IPS-11a (cell line): ENCODE data around the gene SCNN1G.

Source experiments
- H3K4me3 ChIP-seq: one replicate; pipeline ENCODE4 v1.5.1; 2013; ENCODE audit warnings: low read depth, low read length, control low read depth

The SCNN1G gene

DNA sequence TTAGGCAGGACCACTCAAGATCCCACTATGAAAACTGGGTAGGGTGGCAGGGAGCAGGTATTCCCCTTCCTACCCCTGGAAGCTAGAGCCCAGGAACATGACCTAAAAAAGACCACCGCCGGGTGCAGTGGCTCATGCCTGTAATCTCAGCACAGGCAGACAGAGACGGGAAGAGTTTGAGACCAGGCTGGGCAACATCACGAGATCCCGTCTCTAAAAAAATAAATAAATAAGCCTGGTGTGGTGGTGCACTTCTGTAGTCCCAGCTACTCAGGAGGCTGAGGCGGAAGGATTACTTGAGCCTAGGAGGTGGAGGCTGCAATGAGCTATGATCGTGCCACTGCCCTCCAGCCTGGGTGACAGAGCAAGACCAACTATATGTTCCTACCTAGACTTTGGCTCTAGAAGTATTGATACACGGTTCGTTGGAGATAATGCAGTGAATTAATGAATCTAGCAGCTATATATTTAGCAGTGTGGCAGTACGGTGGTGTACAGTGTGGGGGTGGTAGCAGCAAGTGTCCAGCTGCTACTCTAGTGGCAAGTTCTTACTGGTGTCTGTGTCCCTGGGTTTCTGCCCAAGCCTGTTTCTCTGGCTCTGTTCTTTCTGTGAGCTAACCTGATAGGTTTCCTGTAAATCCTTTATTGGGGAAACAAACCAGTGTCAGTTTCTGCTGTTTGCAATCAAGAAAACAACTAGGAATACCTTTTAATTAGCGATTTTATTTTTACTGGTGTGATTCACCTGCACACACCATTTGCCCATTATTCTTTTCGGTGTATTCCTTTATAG lies 30.0 kb upstream of the SCNN1G start:
- no peak overlapping the region for H3K4me3 ChIP-seq

DNA sequence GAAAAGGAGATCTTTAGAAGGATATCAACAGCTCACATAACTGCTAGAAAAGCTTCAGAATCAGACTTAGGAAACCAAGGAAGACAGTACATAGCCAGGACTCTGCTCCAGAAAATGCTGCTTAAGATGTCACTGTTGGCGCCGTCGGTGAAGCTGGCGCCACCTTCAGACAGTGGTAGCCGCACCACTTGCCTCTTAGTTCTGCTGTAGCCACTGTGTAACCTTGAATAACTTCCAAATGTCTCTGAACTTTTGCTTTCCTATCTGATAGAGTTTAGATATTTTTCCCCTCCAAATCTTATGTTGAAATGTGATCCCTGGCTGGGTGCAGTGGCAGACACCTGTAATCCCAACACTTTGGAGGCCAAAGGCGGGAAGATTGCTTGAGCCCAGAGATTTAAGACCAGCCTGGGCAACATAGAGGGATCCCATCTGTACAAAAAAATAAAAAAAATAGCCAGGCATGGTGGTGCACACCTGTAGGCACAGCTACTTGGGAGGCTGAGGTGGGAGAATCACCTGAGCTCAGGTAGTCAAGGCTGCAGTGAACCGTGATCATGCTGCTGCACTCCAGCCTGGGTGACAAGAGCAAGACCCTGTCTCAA lies 27.0 kb upstream of the SCNN1G start:
- H3K4me3 ChIP-seq, result no peak overlapping the region

DNA sequence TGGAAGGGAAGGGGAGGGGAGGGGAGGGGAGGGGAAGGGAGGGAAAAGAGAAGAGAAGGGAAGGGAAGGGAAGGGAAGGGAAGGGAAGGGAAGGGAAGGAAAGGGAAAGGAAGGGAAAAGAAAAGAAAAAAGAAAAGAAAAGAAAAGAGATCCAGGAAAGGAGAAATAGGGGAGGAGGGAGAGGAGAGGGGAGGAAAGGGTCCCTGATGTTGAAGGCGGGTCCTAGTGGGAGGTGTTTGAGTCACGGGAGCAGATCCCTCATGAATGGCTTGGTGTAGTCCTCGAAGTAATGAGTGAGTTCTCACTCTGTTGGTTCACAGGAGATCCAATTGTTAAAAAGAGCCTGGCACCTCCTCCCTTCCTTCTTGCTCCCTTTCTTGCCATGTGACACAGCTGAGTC lies 26.4 kb upstream of the SCNN1G start:
- no peak overlapping the region for H3K4me3 ChIP-seq

DNA sequence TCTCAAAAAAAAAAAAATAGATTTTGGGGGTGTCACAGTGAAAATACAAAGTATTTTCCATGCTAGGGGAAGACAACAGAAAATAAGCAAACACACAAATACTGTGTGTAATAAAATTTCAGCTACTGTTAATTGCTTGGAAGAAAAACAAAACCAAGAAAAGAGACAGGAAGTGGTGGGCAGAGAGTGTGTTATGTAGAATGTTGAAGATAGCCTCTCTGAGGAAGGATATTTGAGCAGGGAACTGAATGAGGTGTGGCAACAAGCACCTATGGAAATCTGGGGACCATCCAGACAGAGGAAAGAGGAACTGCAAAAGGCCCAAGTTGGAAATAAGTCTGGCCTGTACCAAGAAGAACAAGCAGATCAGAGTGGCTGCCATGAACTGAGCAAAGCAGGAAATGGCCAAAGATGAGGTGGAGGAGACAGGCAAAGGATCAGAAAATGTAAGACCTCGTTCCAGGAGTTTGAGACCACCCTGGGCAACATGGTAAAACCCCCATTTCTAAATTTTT lies 25.5 kb upstream of the SCNN1G start:
- no peak overlapping the region for H3K4me3 ChIP-seq

DNA sequence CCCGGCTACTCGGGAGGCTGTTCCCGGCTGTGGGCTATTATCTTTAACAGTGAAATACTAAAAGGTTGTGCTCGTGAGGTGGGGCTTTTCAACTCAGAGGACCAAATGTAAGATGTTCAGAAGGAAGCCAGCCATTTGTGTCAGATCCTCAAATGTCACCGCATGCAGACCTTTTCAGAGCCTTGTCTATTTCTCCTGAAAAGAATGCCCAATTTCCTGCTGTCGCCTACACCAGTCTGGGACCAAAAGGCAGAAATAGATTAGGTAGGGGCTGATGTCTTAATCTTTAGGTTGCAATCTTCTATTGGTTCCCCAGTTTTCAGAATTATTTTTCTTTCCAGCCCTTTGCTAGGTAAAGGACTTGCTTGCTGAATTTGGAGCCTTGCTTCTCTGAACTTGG lies 24.4 kb upstream of the SCNN1G start:
- no peak overlapping the region for H3K4me3 ChIP-seq

DNA sequence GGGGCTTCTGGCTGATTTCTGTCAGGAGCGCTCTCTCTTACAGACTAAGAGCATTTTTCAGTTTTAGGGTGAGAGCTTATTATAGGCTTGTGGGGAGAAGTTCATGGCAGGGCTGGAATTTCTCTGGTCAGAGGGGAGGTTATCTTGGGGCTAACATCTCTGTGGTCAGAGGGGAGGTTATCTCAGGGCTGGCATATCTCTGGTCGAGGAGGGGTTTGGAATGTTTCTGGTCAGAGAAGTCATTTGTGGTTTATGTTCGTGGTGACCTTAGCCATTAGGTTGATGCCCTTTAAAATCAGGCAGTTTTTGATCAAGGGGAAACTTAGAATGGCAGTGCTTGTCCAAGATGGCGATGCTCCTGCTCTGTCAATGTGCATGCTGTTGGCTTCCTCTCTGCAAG lies 22.5 kb upstream of the SCNN1G start:
- H3K4me3 ChIP-seq, result no peak overlapping the region

DNA sequence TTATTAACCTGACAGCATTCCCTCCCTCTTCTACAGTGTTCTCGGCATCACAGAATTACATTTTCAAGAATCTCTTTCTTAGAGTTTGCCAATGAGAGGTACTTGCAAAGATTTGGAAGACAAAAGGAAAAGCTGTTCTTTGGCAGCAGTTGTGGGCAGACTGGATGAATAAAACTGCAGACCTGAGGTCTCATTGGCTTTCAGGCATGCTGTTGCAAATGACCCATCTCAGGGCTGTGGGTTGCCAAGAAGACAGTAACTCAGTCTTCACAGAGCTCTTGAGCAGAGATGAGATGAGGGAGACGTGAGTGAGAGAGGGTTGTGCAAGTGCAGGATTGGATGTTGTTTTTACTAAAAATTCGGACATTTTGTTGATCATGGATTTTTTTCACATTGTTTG lies 22.0 kb upstream of the SCNN1G start:
- no peak overlapping the region for H3K4me3 ChIP-seq

DNA sequence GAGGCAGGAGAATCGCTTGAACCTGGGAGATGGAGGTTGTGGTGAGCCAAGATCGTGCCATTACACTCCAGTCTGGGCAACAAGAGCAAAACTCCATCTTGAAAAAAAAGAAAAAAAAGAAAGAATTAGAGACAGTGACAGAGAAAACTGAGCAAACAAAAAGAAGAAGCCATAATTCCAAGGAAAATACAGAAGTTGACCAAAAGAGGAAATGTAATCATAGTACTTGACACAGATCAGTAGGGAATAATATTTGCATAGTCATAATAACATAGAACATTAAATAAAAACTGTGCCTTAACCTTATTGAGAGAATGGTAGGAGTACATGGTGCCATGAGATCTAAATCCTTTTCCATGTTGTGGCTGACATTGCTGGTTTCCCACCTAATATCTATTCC lies 18.6 kb upstream of the SCNN1G start:
- H3K4me3 ChIP-seq, result no peak overlapping the region

DNA sequence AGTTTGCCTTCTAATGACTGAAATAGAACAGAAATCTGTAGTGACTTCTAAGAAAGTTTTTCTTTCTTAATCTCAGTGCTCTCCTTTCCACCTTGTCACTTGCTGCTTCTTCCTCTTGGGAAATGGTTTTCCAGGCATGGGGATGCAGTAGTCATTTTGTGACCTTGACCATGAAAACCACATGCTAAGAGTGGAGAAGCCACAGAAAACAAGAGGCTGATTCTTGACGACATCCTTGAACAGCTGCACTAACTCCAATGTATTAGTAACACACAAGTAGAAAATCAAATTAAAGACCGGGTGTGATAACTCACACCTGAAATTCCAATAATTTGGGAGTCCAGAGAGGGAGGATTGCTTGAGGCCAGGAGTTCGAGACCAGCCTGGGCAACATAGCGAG lies 17.8 kb upstream of the SCNN1G start:
- H3K4me3 ChIP-seq, result no peak overlapping the region

DNA sequence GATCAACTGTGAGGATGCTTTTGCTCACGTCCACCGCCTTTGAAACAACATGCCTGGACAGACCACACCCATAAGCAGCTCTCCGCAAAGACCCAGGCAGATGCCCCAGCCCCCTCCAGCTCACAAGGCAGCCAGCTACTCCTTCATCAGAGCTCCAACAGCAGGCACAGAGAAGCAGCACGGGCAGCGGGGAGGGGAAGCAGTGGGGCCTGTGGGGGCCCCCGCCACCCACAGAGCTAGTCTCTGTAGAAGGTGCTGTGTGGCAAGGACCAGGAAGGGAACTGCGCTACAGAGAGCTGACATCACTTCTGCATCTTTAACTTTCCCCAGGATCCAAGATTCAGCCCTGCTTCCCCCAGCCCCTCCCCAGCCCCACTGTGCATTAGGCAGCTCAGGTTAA lies 10.0 kb upstream of the SCNN1G start:
- no peak overlapping the region for H3K4me3 ChIP-seq

DNA sequence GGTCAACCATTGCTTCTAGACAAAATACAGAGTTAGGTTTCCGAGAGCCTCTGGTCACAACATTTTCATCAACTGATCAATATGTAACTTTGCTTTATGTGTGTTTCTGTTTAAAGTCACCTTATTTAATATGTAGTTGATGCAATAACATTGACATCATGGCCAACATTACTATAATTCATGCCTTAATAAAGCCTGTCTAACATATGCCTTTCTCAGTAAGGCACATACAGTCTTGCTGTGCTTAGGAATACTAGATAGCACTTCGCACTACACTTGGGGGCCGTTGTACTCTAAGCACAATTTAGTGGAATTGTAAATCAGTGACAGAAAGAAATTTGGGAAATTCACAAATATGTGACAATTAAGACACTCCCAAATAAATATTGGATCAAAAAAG lies 9.6 kb upstream of the SCNN1G start:
- H3K4me3 ChIP-seq, result no peak overlapping the region

DNA sequence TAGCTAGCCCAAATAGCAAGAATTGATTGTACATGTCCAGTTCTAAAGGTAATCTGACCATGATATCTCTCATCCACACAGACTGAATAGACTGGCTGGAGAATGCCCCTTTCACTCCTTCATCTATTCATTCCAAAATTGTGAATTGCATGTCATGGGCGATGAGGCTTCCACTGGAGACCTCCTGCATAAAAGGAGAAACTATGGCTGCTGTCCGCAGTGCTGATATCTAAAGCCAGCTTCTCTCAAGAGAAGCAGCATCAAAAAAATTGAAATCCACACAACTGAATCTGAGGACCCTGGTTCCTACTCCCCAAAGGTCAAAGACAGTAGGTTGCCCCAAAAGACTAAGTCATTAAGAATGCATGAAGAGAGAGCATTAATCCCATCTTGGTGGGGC lies 7.9 kb upstream of the SCNN1G start:
- H3K4me3 ChIP-seq, result no peak overlapping the region

DNA sequence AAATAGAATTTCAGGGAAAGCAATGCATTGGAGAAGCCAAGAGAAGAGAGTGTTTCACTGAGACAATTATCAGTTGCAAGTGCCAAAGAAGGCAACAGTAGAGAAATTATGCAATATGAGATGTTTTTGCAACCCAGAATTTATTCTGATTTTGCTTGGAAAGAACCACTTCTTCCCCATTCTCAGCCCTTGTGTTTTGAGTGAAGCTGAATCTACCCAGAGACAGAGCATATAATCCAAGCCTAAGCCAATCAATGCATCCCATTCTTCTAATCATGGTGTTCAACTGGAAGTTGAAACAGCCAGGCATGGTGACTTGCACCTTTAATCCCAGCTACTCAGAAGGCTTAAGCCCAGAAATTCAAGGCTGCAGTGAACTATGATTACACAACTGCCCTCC lies 6.9 kb upstream of the SCNN1G start:
- no peak overlapping the region for H3K4me3 ChIP-seq

DNA sequence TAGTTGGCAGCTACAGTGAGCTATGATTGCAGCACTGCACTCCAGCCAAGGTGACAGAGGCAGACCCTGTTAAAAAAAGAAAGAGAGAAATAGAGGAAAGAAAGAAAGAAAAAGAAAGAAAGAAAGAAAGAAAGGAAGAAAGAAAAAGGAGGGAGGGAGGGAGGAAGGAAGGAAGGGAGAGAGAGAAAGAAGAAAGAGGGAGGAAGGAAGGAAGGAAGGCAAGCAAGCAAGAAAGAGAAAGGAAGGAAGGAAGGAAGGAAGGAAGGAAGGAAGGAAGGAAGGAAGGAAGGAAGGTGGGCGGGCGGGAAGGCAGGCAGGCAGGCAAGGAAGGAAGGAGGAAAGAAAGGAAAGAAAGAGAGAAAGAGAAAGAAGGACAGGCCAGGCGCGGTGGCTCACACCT lies 1.0 kb upstream of the SCNN1G start:
- H3K4me3 ChIP-seq, result no peak overlapping the region

DNA sequence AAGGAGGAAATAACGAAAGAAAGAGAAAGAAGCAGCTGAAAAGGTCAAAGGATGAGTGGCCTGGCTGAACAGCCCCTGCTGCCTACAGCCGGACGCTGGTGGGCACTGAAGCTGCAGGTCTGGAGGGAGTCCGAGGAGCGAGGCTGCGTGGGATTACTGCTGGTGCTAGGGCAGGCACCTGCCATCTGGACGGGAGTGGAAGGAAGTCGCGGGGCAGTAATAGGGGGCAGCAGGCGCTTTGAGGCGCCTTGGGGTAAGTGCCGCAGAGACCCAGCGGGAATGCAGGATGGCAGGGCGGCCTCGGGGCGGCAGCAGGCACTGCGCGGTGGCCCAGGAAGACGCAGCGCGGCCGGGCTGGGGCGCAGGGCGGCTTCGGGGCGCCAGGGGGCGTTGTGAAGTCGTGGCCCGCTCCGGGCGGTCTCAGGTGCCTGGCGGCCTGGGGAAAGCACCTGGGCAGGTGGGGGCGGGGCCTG lies 303 bp upstream of the SCNN1G start:
- H3K4me3 ChIP-seq, result no peak overlapping the region

DNA sequence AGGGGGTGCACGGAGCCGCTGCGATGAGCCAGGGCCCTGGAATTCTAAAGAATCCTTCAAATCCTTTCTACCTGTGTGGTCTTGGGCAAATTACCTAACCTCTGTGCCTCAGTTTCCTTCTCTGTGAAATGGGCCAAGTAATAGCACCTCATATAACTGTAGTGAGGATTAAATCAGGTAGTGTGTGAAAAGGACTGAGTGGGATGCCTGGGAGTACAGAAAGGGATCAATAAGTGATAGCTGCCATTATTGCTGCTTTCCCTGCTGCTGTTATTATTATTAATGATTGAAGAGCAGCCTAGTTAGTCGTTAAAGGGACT lies 958 bp downstream of the SCNN1G start:
- H3K4me3 ChIP-seq, result peak overlapping the region; percentile 67

DNA sequence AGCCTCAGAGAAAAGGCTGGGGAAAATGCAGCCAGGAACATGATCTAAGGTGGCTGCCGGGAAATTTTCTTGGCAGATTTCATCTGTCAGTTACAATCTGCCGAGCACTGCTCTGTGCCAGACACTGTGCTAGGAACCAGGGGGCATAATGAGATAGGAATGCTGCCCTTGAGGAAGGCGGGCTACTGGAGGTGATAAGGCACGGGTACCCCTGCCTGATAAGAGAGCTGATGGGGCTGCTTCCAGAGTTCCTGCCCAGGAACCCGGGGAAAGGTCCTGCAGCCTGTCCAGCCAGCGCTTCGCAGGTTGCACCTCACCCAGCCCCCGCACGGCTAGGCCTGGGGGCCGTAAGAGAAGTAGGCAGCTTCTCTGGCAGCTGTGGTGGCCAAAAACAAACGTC lies 3.1 kb downstream of the SCNN1G start:
- H3K4me3 ChIP-seq, result no peak overlapping the region

DNA sequence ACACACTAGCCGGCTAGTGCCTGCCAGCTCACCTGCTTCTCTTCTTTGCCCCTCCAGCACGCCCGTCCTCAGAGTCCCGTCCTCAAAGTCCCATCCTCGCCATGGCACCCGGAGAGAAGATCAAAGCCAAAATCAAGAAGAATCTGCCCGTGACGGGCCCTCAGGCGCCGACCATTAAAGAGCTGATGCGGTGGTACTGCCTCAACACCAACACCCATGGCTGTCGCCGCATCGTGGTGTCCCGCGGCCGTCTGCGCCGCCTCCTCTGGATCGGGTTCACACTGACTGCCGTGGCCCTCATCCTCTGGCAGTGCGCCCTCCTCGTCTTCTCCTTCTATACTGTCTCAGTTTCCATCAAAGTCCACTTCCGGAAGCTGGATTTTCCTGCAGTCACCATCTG lies 3.6 kb downstream of the SCNN1G start:
- H3K4me3 ChIP-seq, result no peak overlapping the region

DNA sequence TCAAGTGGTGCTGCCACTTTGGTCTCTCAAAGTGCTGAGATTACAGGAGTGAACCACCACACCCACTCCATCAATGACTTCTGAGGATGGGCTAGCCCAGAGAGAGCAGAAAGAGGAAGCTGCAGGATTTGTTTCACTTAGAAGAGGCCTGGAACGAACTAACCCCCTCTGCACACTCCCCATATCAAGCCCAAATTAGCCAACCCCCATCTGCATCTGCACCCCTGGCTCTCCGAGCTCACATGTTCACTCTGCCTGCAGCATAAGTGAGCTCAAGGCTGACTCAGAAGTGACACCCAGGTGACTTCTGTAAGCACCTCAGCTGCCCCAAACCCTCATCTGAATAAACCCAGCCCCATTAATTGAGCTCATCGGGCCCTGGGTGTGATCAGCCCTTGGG lies 4.8 kb downstream of the SCNN1G start:
- H3K4me3 ChIP-seq, result no peak overlapping the region

DNA sequence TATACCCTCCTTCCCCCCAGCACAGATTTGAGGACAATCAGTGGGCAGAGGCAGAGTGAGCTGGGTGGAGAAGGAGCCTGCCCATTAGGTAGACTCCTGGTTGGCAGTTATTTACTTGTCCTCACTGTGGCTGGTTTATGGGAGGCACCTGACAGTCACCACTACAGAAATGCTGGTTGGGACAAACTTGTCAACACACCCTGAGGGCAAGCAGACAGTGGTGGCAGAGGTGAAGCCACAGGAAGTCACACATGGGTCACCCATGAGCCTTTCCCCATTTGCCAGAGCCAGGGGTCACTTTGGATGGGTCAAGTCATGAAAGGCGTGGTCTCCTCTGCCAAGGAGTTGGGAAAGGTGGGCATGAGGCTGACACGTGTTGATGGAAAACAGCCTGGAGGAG lies 6.4 kb downstream of the SCNN1G start:
- H3K4me3 ChIP-seq, result no peak overlapping the region

DNA sequence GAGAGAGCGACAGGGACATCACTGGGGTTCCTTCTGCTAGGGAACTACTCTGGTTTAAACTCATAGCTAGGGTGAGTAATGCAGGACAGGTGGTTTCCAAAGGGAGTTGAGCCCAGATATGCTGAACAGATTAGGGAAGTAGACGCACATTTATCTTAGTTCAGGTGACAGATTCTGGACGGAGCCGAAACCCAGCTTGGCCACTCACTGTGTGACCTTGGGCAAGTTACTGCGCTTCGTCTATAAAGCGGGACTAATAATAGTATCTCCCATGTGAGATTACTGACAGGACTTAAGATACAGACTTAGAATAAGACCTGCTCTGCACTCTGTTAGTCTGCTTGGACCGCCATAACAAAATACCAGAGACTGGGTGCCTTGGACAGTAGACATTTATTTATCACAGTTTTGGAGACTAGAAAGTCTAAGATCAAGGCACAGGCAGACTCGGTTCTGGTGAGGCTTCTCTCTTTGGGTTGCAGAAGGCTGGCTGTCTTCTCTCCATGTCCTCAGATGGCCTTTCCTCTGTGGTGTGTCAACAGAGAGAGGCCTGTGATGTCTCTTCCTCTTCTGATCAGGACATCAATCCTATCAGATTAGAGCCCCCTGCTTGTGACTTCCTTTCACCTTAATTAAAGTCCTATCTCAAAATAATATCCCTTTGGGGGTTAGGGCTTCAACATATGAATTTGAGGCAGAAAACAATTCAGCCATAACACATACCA lies 12.1 kb downstream of the SCNN1G start:
- no peak overlapping the region for H3K4me3 ChIP-seq

DNA sequence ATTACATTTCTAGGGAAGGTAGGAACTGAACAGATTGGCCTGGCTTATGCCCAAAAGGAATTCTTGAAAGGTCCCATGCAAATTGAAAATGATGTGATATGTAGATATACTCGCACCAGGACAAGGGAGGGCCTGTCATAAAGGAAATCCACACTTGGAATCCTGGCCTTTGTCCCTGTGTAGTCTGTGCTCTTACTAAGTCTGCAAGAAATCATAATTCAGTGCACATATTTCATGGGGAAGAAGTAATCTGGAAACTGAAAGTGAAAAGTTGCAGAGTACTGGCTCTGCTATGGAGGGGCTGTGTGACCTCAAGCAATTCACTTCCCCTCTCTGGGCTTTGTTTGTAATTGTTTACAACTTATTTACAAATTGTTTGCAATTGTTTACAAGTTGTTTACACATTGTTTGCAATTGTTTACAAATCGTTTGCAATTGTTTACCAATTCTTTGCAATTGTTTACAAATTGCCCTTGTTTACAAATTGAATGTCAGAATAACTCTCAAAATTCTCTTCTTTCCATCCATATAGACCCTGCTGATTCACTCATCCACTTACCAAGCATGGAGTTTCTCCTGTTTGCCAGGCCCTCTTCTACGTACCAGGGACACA lies 12.9 kb downstream of the SCNN1G start:
- no peak overlapping the region for H3K4me3 ChIP-seq
